PC-3 (cell line): Measurements from ENCODE around the gene PPARGC1A. TPM values are rescaled to one million over a fixed set of nuclear protein-coding genes. Genes with fewer than 3 reads are reported as not detected.

Experiments
- ATAC-seq: fragments of 200-7000 bp; cut with Tn5 transposase; 2 replicates; pipeline ENCODE4 v1.9.1; 2020; ENCODE audit warnings: mild to moderate bottlenecking, moderate library complexity
- BruUV-seq: library from RNA; stranded (reverse); fragments of 400-500 nt; replicated peaks from 2 replicates; lab custom pipeline; 2021; lab: Mats Ljungman, UMichigan
- CTCF ChIA-PET: fragments of 300-600 bp; sonication (Branson Sonifier 250); formaldehyde crosslinking; loops from one replicate; lab custom pipeline; 2022; ENCODE audit warnings: antibody characterized with exemption; lab: Charles Lee
- POLR2A ChIA-PET: fragments of 300-600 bp; sonication (Branson Sonifier 250); formaldehyde crosslinking; loops from one replicate; lab custom pipeline; 2022; ENCODE audit warnings: antibody characterized with exemption; ENCODE audit not compliant: unreplicated experiment; lab: Charles Lee
- DNase-seq: peaks from one replicate; pipeline ENCODE4 v3.0.0-alpha.2; 2015
- H2AFZ ChIP-seq: fragments of 300-600 bp; sonication (generic); 2 replicates; pipeline ENCODE4 v1.6.0; 2016; ENCODE audit warnings: antibody characterized with exemption, low read length
- H3F3A ChIP-seq: fragments of 300-600 bp; sonication (generic); one replicate; pipeline ENCODE4 v1.6.0; 2017; ENCODE audit warnings: antibody characterized with exemption, low read length, control low read depth, mild to moderate bottlenecking; ENCODE audit not compliant: unreplicated experiment
- H3K27ac ChIP-seq: fragments of 300-600 bp; sonication (generic); 2 replicates; pipeline ENCODE4 v1.5.1; 2016; ENCODE audit warnings: mild to moderate bottlenecking, low read length
- H3K27me3 ChIP-seq: fragments of 300-600 bp; sonication (generic); 2 replicates; pipeline ENCODE4 v1.6.1; 2016; ENCODE audit warnings: low read length, mixed read lengths
- H3K36me3 ChIP-seq: fragments of 300-600 bp; sonication (generic); 2 replicates; pipeline ENCODE4 v1.6.1; 2016; ENCODE audit warnings: low read depth, mixed run types, low read length, mixed read lengths
- H3K4me1 ChIP-seq: fragments of 300-600 bp; sonication (generic); 2 replicates; pipeline ENCODE4 v1.5.1; 2016; ENCODE audit warnings: low read length; ENCODE audit not compliant: insufficient read depth
- H3K4me2 ChIP-seq: fragments of 300-600 bp; sonication (generic); 2 replicates; pipeline ENCODE4 v1.6.0; 2016; ENCODE audit warnings: low read length
- H3K4me3 ChIP-seq: fragments of 300-600 bp; sonication (generic); 2 replicates; pipeline ENCODE4 v1.5.1; 2016; ENCODE audit warnings: mild to moderate bottlenecking, low read length, mixed read lengths
- H3K79me2 ChIP-seq: fragments of 300-600 bp; sonication (generic); 2 replicates; pipeline ENCODE4 v1.6.1; 2017; ENCODE audit warnings: low read length, mixed read lengths
- H3K9ac ChIP-seq: fragments of 300-600 bp; sonication (generic); 2 replicates; pipeline ENCODE4 v1.6.0; 2016; ENCODE audit warnings: mild to moderate bottlenecking, low read length
- H3K9me2 ChIP-seq: fragments of 300-600 bp; sonication (generic); replicated peaks from 2 replicates; pipeline ENCODE4 v1.6.1; 2016; ENCODE audit warnings: mixed run types, low read length, mixed read lengths
- H3K9me3 ChIP-seq: fragments of 300-600 bp; sonication (generic); 2 replicates; pipeline ENCODE4 v1.6.1; 2016; ENCODE audit warnings: low read length, mixed read lengths
- H4K20me1 ChIP-seq: fragments of 300-600 bp; sonication (generic); 2 replicates; pipeline ENCODE4 v1.6.1; 2016; ENCODE audit warnings: low read length, mixed read lengths
- EZH2 ChIP-seq: fragments of 300-600 bp; sonication (generic); IDR thresholded peaks from one replicate; pipeline ENCODE4 v1.6.1; 2017; ENCODE audit warnings: antibody characterized with exemption, mild to moderate bottlenecking, low read length; ENCODE audit not compliant: unreplicated experiment
- EZH2phosphoT487 ChIP-seq: fragments of 300-600 bp; sonication (generic); IDR thresholded peaks from 2 replicates; pipeline ENCODE4 v1.6.1; 2018; ENCODE audit warnings: mild to moderate bottlenecking, antibody characterized with exemption, low read length, borderline replicate concordance
- intact Hi-C: fragments of 100-400 bp; cut with micrococcal nuclease; formaldehyde crosslinking; loops from 2 replicates; pipeline ENCODE4 v1.9.0; 2023
- total RNA-seq: library from RNA; depleted of rRNA; stranded (reverse); fragments of >200 nt; gene quantifications from 2 replicates; pipeline ENCODE4 v1.2.3, GENCODE V29; 2014
- TF ChIP-seq, protein P1 (sequence below): fragments of 300-600 bp; sonication (generic); conservative IDR thresholded peaks from 2 replicates; pipeline ENCODE4 v1.5.1; 2017; ENCODE audit warnings: antibody characterized with exemption, low read depth, mild to moderate bottlenecking, low read length

The PPARGC1A gene
- total RNA-seq, 1 experiment from 2014 or later, result not detected

DNA sequence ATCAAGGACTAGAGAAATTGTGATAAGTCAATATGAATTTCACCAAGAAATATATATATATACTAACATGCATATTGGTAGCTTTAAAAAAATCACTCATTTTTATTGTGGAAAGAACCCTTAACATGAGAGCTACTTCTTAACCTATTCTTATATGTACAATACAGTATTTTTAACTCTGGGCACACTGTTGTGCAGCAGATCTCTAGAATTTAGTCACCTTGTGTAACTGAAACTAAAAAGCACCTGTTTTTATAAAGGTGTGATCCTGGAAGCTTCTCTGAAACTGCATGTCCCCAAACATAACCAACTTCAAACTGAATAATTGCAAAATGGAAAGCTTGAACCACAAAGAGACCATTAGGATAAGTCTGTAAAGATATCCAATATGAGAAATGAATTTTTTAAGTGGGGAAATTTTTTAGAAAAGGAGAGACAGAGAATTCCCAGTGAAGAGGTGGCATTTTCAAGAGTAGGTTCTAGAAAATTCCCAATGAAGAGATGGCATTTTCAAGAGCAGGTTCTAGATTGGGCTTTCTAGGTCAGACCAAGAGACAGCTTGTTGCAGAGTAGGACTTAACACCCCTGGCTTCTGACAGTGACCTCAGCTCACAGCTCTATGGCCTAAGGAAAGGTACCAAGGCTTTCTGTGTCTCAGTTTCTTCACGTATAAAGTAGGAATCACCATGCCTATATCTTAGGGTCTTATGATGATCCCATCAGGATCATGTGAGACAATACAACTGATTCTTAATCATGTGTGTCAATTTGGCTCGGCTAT, 22.0 kb upstream of the PPARGC1A start:
- Histone ChIP-seq H3K4me2 (no peak overlapping the region), H3K4me3 (no peak overlapping the region), H3K79me2 (no peaks in the 10 kb centered on the region), H3K9me2 (no peaks in the 10 kb centered on the region), H3K27ac (no peak overlapping the region), H3K9me3 (no peaks in the 10 kb centered on the region), H3K4me1 (no peaks in the 10 kb centered on the region), H4K20me1 (no peaks in the 10 kb centered on the region), H3K36me3 (no peaks in the 10 kb centered on the region), H3K9ac (no peak overlapping the region), H3F3A (no peaks in the 10 kb centered on the region), H2AFZ (no peak overlapping the region), H3K27me3 (peaks cover 7% of the 10 kb centered on the region)
- DNase-seq, result no peak
- no TSS peak for BruUV-seq
- ATAC-seq, result no peak
- POLR2A ChIA-PET, result no interaction called here
- intact Hi-C loops, result no loop called here
- no peak for TF ChIP-seq EZH2phosphoT487
- no peak for TF ChIP-seq EZH2
- TF ChIP-seq, protein P1, sequence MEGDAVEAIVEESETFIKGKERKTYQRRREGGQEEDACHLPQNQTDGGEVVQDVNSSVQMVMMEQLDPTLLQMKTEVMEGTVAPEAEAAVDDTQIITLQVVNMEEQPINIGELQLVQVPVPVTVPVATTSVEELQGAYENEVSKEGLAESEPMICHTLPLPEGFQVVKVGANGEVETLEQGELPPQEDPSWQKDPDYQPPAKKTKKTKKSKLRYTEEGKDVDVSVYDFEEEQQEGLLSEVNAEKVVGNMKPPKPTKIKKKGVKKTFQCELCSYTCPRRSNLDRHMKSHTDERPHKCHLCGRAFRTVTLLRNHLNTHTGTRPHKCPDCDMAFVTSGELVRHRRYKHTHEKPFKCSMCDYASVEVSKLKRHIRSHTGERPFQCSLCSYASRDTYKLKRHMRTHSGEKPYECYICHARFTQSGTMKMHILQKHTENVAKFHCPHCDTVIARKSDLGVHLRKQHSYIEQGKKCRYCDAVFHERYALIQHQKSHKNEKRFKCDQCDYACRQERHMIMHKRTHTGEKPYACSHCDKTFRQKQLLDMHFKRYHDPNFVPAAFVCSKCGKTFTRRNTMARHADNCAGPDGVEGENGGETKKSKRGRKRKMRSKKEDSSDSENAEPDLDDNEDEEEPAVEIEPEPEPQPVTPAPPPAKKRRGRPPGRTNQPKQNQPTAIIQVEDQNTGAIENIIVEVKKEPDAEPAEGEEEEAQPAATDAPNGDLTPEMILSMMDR, result no peak
- CTCF ChIA-PET, result no interaction called here

DNA sequence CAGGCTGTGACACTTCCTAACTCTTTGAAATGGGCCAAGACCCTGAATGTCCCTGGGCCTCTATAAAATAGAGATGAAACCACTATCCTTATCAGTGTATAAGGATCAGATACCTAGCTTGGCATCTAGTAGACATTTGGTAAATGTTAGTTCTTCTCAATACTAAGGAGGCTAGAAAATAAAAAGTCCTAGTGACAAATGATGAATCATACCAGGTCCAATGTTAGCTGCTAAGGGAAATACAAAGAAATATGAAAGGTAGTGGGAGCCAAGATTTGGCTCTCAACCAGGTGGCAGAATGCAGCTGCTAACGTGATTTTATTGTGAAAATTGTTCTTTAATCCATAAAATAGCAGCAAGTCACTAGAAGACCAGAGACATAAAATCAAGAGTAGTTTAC, 19.8 kb upstream of the PPARGC1A start:
- H3K79me2 ChIP-seq, result no peaks in the 10 kb centered on the region
- CTCF ChIA-PET, result no interaction called here
- H3K4me2 ChIP-seq, result no peak overlapping the region
- ATAC-seq, result no peak
- H2AFZ ChIP-seq, result no peak overlapping the region
- no peak for TF ChIP-seq EZH2phosphoT487
- TF ChIP-seq EZH2, result no peak
- TF ChIP-seq, protein P1, result no peak
- H3K4me1 ChIP-seq, result no peaks in the 10 kb centered on the region
- intact Hi-C loops, result no loop called here
- no TSS peak for BruUV-seq
- no peaks in the 10 kb centered on the region for H3K9me3 ChIP-seq
- H4K20me1 ChIP-seq, result no peaks in the 10 kb centered on the region
- H3K9me2 ChIP-seq, result no peaks in the 10 kb centered on the region
- POLR2A ChIA-PET, result no interaction called here
- H3F3A ChIP-seq, result no peaks in the 10 kb centered on the region
- peaks cover 7% of the 10 kb centered on the region for H3K27me3 ChIP-seq
- H3K4me3 ChIP-seq, result no peak overlapping the region
- no peak overlapping the region for H3K9ac ChIP-seq
- H3K36me3 ChIP-seq, result no peaks in the 10 kb centered on the region
- no peak overlapping the region for H3K27ac ChIP-seq
- peak; percentile 2 for DNase-seq

DNA sequence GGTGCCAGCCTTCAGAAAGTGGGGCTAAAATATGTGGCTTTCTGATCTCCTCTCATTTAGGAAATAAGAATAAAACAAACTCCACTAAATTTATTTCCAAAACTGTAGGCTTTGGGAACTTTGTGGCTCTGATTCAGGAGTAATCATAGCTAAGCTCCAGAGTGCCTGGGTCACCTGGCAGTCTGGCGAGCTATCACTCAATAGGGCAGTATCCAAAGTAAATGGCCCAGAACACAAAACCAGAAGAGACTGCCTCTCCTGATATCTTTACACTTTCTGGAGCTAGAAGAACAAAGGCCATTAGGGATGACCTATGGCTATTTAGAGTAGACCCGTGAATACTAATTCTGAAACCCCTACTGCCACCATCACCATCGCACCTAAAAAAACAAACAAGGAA, 17.0 kb upstream of the PPARGC1A start:
- no peak overlapping the region for H3K9ac ChIP-seq
- no peaks in the 10 kb centered on the region for H3K36me3 ChIP-seq
- no peaks in the 10 kb centered on the region for H3K4me1 ChIP-seq
- TF ChIP-seq, protein P1, result no peak
- no peak for TF ChIP-seq EZH2phosphoT487
- no peak for TF ChIP-seq EZH2
- intact Hi-C loops, result no loop called here
- no peaks in the 10 kb centered on the region for H4K20me1 ChIP-seq
- H3K9me3 ChIP-seq, result no peaks in the 10 kb centered on the region
- no peaks in the 10 kb centered on the region for H3K9me2 ChIP-seq
- no TSS peak for BruUV-seq
- no peak overlapping the region for H2AFZ ChIP-seq
- no peak overlapping the region for H3K4me3 ChIP-seq
- H3F3A ChIP-seq, result no peaks in the 10 kb centered on the region
- ATAC-seq (no peak), DNase-seq (no peak)
- H3K4me2 ChIP-seq, result no peak overlapping the region
- no peaks in the 10 kb centered on the region for H3K79me2 ChIP-seq
- POLR2A ChIA-PET, result no interaction called here
- CTCF ChIA-PET, result no interaction called here
- peaks cover 7% of the 10 kb centered on the region for H3K27me3 ChIP-seq
- H3K27ac ChIP-seq, result no peak overlapping the region
